Measurements from ENCODE around the gene DIPK1B.

Gene DIPK1B

GRCh38 chr9:136686794-136687711 is 25.3 kb upstream of the DIPK1B start, which contains the start of gene AGPAT2:
Gene AGPAT2 (minus strand): TSS chr9:136687457. CDS start chr9:136687357, 100 bp downstream.
- DNase-seq (ENCODE audit: low read depth): peak; percentile 37

- DNase-seq (ENCODE audit: low read depth): no peak
Measured at GRCh38 chr9:136687721-136688223, 24.6 kb upstream of the DIPK1B start.

- DNase-seq (ENCODE audit: low read depth): no peak
Measured at GRCh38 chr9:136688274-136689107, 23.9 kb upstream of the DIPK1B start.

GRCh38 chr9:136689108-136689460 is 23.3 kb upstream of the DIPK1B start:
- DNase-seq (ENCODE audit: low read depth): no peak

- no peak for DNase-seq (ENCODE audit: low read depth)
Measured at GRCh38 chr9:136690104-136690805, 22.1 kb upstream of the DIPK1B start.

- DNase-seq (ENCODE audit: low read depth): no peak
Measured at GRCh38 chr9:136690806-136691261, 21.5 kb upstream of the DIPK1B start.

- no peak for DNase-seq (ENCODE audit: low read depth)
Measured at GRCh38 chr9:136691316-136692184, 20.8 kb upstream of the DIPK1B start.

GRCh38 chr9:136692185-136693134 is 19.9 kb upstream of the DIPK1B start:
- DNase-seq (ENCODE audit: low read depth): no peak

GRCh38 chr9:136693135-136693489 is 19.3 kb upstream of the DIPK1B start:
- DNase-seq (ENCODE audit: low read depth): no peak

GRCh38 chr9:136693490-136694162 is 18.7 kb upstream of the DIPK1B start:
- no peak for DNase-seq (ENCODE audit: low read depth)

- no peak for DNase-seq (ENCODE audit: low read depth)
Measured at GRCh38 chr9:136694163-136694871, 18.1 kb upstream of the DIPK1B start.

- no peak for DNase-seq (ENCODE audit: low read depth)
Measured at GRCh38 chr9:136694872-136695247, 17.5 kb upstream of the DIPK1B start.

GRCh38 chr9:136695435-136695895 is 16.9 kb upstream of the DIPK1B start:
- DNase-seq (ENCODE audit: low read depth): no peak

GRCh38 chr9:136695955-136696354 is 16.4 kb upstream of the DIPK1B start:
- DNase-seq (ENCODE audit: low read depth): no peak

- DNase-seq (ENCODE audit: low read depth): no peak
Measured at GRCh38 chr9:136696502-136696901, 15.9 kb upstream of the DIPK1B start.

- DNase-seq (ENCODE audit: low read depth): no peak
Measured at GRCh38 chr9:136697146-136697820, 15.1 kb upstream of the DIPK1B start.

GRCh38 chr9:136697821-136698526 is 14.4 kb upstream of the DIPK1B start:
- no peak for DNase-seq (ENCODE audit: low read depth)
